Hippocampal formation (tissue), 2 donors: Measurements from ENCODE around the gene CAMTA1.
"Not testable (repeated sequence)": the region's sequence is repeated elsewhere in the genome, so short reads cannot be mapped to it uniquely, and the experiment has no call there.

Source experiments
- DNase-seq, 2 donors: peaks; one replicate each; lab custom pipeline; 2025; lab: John Stamatoyannopoulos, UW

Gene CAMTA1

DNA sequence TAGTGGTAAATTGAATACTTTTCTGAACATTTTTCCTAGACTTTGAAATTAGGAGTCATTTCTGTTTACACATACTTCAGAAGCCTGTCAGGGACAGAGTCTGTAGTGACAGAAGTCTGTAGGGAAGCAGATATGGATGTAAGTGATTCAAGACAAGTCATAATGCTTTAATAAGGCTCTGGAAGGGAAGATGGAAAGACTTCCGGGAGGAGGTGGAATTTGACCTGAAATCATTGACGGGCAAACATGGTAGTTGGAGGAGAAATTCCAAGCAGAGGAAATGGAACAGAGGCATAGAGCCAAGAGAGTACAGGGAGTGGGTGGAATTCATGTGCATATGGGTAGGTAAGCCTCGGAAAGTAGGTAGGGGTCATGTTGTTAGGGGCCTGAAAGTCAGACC, 22.5 kb downstream of the CAMTA1 start:
- DNase-seq = no peak

DNA sequence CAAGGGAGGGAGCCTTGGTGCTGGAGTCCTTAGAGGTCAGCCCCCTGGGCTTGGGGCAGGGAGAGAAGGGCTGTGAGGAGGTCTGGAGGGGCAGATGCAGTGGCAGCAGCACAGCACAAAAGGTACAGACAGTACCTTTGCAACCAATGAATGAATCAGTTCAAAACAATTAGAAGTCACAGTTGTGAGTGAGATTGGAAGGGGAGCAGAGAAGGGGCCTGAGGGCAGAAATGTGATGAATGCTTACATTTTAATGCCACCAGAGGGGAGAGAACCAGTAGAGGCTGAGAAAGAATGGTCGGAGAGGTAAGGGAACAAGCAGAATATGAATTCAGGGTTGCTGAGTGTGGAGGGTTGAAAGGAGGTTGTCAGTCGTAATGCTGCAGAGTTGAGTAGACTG, 24.2 kb downstream of the CAMTA1 start:
- no peak for DNase-seq

DNA sequence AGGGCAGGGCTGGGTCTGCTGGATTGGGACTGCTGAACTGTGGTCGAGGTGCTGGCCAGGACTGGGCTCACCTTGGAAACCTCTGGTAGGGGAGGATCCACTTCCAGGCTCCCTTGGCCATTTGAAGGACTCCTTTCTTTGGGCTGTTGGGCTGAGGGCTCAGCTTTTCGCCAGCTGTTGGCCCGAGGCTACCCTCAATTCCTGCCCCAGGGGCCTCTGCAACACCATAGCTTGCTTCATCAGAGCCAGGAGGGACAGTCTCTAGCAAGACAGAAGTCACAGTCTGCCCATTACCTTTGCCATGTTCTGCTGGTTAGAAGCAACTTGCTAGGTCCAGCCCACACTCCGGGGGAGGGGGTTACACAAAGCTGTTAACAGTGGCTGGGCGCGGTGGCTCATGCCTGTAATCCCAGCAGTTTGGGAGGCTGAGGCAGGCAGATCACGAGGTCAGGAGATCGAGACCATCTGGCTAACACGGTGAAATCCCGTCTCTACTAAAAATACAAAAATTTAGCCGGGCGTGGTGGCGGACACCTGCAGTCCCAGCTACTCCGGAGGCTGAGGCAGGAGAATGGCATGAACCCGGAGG, 25.0 kb downstream of the CAMTA1 start:
- DNase-seq = not testable (repeated sequence)

DNA sequence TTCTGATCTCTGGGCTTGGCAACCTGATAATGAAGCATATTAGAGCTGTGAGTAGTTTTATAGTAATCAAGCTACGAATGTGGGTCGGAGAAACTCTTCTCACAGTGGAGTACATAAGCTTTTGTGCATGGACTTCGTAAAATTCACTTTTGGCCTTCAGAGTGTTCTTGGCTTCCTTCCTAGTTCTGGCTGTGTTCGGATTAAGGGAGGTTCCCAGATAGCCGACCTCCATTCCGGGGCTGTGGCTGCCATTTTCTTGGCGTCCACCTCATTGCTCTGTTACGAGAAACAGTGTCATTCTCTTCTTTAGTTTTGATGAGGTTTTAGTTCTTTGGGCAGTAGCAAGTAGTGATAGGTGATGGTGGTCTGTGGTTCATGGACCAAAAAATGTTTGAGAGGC, 26.3 kb downstream of the CAMTA1 start:
- DNase-seq = no peak

- no peak for DNase-seq
These were observed 27.9 kb downstream of the CAMTA1 start for GRCh38 chr1:6813165-6813564.

DNA sequence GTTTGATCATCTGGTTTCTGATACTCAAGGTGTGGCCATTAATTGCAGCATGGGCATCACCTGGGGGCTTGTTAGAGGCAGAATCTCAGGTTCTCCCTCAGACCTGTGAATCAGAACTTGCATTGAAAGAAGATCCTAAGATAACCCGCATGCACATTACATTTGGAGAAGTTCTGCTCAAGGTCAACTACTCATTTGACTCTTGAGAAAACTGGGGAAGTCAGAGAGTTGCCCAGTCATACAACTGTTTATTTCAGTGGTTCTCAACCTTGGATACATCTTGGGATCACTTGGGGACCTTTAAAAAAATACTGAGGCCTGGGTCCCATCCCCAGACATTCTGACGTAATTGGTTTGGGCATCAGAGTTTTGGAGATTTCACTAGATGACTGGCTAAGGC, 30.5 kb downstream of the CAMTA1 start:
- no peak for DNase-seq

DNA sequence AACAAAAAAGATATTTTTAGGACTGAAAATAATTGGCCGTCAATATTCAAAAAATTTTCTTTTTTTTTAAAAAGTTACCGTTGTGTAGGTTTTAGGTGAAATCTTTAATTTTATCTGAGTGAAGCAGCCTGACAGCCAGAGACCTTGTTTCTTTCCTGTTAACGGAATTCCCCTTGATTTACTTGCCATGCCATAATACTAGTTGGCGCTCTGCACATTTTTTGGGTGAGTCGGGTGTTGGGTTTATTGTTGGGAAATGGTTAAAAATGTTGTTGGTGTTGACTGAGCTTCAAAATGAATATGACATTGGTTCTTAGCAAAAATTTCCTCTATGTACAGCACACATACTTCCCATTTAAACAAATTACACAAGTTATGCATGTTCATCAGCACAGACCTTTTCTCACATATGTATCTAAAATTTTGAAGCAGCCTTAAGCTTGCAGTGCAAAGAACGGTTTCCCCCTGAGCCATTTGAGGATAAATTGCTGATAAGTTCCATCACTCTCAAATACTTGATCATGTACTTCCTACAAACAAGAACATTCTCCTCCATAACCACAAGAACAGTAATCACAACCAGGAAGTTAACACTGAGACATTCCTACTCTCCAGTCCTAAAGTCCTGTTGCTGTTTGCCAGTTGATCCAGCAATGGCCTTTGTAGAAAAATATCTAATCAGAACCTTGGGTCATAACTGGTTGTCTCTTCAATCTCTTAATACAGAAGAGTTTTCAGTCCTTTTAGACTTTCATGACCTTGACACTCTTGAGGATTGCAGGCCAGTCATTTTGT, 34.2 kb downstream of the CAMTA1 start:
- DNase-seq = no peak

DNA sequence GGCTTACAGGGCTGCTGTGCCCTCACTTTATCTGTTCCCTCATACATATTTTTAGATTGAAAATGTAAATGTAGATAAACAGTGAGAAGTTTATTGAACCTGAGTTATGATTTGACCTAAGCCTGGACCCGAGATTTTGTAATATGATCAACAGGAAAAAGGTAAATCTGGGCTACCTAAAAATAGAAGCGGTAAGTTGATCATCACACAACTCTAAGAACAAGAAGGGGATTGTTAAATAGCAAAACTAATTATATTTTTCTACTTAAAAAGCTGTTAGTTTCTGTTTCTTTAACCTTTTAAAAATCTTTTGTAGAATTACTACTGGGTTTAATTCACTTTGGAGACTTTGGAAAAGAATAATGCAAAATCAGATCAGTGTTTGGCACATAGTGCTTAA, 35.6 kb downstream of the CAMTA1 start:
- no peak for DNase-seq

- no peak for DNase-seq
These were observed 37.5 kb downstream of the CAMTA1 start for GRCh38 chr1:6822530-6823359.

- no peak for DNase-seq
These were observed 38.5 kb downstream of the CAMTA1 start for GRCh38 chr1:6823793-6824192.

- DNase-seq = no peak
These were observed 39.6 kb downstream of the CAMTA1 start for GRCh38 chr1:6824665-6825368.

GRCh38 chr1:6825828-6826227, 40.6 kb downstream of the CAMTA1 start:
- no peak for DNase-seq

- DNase-seq = no peak
These were observed 41.8 kb downstream of the CAMTA1 start for GRCh38 chr1:6827079-6827478.

GRCh38 chr1:6827630-6828165, 42.4 kb downstream of the CAMTA1 start:
- DNase-seq = no peak

GRCh38 chr1:6831366-6831765, 46.1 kb downstream of the CAMTA1 start:
- no peak for DNase-seq

- DNase-seq = not testable (repeated sequence)
These were observed 46.8 kb downstream of the CAMTA1 start for GRCh38 chr1:6832006-6832405.

GRCh38 chr1:6832531-6833188, 47.4 kb downstream of the CAMTA1 start:
- no peak for DNase-seq

DNA sequence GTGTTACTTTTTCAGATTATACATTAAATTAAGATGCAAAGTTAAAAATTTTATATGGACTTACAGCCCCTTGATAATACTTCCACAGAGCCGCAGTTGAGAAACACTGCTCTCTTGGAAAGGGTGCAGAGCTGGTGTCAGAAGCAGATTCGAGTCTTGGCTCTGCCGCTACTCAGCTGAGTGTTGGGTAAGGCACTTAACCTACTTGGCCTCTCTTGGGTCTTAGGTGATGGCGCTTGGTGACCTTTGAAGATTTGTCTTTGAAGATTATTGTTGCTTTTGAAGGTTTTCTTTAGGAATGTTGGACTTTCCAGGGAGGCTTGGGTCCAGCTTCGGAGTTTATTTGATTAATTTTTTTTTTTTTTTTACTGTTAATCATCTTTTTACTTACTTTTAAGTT, 48.5 kb downstream of the CAMTA1 start:
- DNase-seq = no peak

DNA sequence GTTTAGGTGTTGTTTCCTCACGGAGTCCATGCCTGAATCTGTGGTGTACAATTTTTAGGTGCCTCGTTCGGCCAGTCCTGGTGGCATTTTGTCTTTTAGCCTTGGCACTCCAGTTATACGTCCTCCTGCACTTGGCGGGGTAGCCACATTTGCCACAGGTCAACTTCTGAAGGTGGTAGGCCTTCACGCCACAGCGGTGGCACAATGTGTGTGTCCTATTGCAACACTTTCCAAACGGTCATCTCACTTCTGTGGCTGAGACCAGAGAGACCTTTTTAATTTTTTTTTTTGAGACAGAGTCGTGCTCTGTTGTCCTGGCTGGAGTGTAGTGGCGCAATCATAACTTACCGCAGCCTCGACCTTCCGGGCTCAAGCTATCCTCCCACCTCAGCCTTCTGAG, 49.1 kb downstream of the CAMTA1 start:
- DNase-seq = no peak

- no peak for DNase-seq
These were observed 49.9 kb downstream of the CAMTA1 start for GRCh38 chr1:6835139-6835538.

DNA sequence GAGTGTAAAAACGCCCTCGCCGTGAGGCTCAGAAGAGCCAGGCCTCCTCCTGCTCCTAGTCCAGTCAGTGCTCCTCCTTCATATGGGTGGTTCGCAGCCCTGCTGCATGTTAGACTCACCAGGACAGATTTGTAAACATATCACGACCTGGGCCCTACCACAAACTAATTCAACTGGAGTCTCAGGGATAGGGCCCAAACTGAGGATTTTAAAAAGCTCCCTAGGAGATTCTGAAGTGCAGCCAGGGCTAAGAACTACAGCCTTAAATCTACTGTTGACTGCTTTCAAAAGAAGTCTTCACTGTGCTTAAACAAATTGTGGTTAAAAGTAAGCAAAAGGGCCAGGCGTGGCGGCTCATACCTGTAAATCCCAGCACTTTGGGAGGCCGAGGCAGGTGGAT, 57.0 kb downstream of the CAMTA1 start:
- no peak for DNase-seq
